ENCODE measurements around the gene YPEL4. TPM values are rescaled to one million over a fixed set of nuclear protein-coding genes. Genes with fewer than 3 reads are reported as not detected.

Gene YPEL4
- total RNA-seq, 1 donor from 2014 or later = 0.44 TPM

- intact Hi-C loops (cut with micrococcal nuclease) = loop anchor here (10.0 kb wide), 1 partner anchor 1903 kb away; no protein-coding TSS in a partner anchor
Measured at GRCh38 chr11:57652230-57652629, 2.5 kb upstream of the YPEL4 start.

GRCh38 chr11:57651408-57651807, 1.7 kb upstream of the YPEL4 start:
- intact Hi-C loops (cut with micrococcal nuclease) = loop anchor here (2.0 to 10.0 kb wide), 2 partner anchors 15 to 1903 kb away; no protein-coding TSS in a partner anchor

GRCh38 chr11:57650739-57651090, 1.0 kb upstream of the YPEL4 start:
- intact Hi-C loops (cut with micrococcal nuclease) = loop anchor here (1.0 to 10.0 kb wide), 3 partner anchors 16 to 1904 kb away; no protein-coding TSS in a partner anchor

- intact Hi-C loops (cut with micrococcal nuclease) = loop anchor here (1.0 to 2.0 kb wide), 2 partner anchors 8 to 222 kb away; partner anchors contain the start of genes CLP1 and SLC43A3
Measured at GRCh38 chr11:57648801-57649735, 644 bp downstream of the YPEL4 start.

GRCh38 chr11:57647960-57648800, 1.5 kb downstream of the YPEL4 start:
- intact Hi-C loops (cut with micrococcal nuclease) = loop anchor here (2.0 kb wide), 1 partner anchor 221 kb away; the partner anchor contains the start of gene SLC43A3

GRCh38 chr11:57647372-57647771, 2.3 kb downstream of the YPEL4 start:
- intact Hi-C loops (cut with micrococcal nuclease) = no loop called here

- intact Hi-C loops (cut with micrococcal nuclease) = no loop called here
Measured at GRCh38 chr11:57646799-57647303, 2.9 kb downstream of the YPEL4 start.

- intact Hi-C loops (cut with micrococcal nuclease) = no loop called here
Measured at GRCh38 chr11:57646194-57646798, 3.4 kb downstream of the YPEL4 start.

- intact Hi-C loops (cut with micrococcal nuclease) = no loop called here
Measured at GRCh38 chr11:57645689-57646085, 4.0 kb downstream of the YPEL4 start.

- intact Hi-C loops (cut with micrococcal nuclease) = loop anchor here (1.0 kb wide), 5 partner anchors 114 to 300 kb away; no protein-coding TSS in a partner anchor
Measured at GRCh38 chr11:57644748-57645688, 4.7 kb downstream of the YPEL4 start.

GRCh38 chr11:57643802-57644201, 5.9 kb downstream of the YPEL4 start:
- intact Hi-C loops (cut with micrococcal nuclease) = loop anchor here (1.0 kb wide), 5 partner anchors 113 to 299 kb away; no protein-coding TSS in a partner anchor

- intact Hi-C loops (cut with micrococcal nuclease) = loop anchor here (1.0 kb wide), 1 partner anchor 73 kb away; no protein-coding TSS in a partner anchor
Measured at GRCh38 chr11:57641011-57641807, 8.5 kb downstream of the YPEL4 start.

GRCh38 chr11:57640068-57640800, 9.5 kb downstream of the YPEL4 start:
- intact Hi-C loops (cut with micrococcal nuclease) = no loop called here

GRCh38 chr11:57639321-57640067, 10.2 kb downstream of the YPEL4 start:
- intact Hi-C loops (cut with micrococcal nuclease) = no loop called here

- intact Hi-C loops (cut with micrococcal nuclease) = no loop called here
Measured at GRCh38 chr11:57638811-57639320, 10.8 kb downstream of the YPEL4 start.

GRCh38 chr11:57638005-57638781, 11.5 kb downstream of the YPEL4 start:
- intact Hi-C loops (cut with micrococcal nuclease) = no loop called here

GRCh38 chr11:57637626-57638004, 12.1 kb downstream of the YPEL4 start:
- intact Hi-C loops (cut with micrococcal nuclease) = no loop called here
